NCI-H2227 (cell line): ENCODE data around the gene ATP8A1.
"Not testable (repeated sequence)": the region's sequence is repeated elsewhere in the genome, so short reads cannot be mapped to it uniquely, and the experiment has no call there.

Source experiments
- DNase-seq: peaks from one replicate; lab custom pipeline; 2025; ENCODE audit not compliant: unreplicated experiment; lab: John Stamatoyannopoulos, UW

Gene ATP8A1

DNA sequence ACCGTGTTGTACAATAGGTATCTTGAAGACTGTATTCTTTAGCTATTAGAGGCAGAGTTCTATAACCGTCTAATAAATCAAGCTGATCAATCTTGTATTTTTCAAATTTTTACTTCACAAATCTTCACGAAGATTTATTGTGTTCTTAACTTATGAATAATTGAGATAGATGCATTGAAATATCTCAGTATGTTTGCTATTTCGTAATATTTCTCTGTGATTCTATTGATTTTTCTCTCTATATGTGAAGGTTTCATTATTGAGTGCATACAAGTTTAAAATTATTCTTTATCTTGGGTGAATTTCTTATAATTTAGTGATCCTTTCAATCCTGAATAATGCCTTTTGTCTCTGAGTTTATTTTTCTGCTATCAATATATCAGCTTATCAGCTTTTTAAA lies 279.4 kb downstream of the ATP8A1 start:
- DNase-seq: no peak

DNA sequence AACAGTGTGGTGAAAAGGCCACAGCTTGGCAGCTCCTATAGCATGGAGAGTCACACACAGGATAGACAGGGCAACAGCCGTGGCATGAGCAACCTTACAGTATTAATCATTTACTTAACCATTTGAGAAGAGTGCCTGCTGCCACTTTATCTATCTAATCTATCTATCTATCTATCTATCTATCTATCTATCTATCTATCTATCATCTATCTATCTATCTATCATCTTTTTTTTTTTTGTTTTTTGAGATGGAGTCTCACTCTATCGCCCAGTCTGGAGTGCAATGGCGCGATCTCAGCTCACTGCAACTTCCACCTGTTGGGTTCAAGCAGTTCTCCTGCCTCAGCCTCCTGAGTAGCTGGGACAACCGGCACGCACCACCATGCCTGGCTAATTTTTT lies 284.6 kb downstream of the ATP8A1 start:
- not testable (repeated sequence) for DNase-seq

DNA sequence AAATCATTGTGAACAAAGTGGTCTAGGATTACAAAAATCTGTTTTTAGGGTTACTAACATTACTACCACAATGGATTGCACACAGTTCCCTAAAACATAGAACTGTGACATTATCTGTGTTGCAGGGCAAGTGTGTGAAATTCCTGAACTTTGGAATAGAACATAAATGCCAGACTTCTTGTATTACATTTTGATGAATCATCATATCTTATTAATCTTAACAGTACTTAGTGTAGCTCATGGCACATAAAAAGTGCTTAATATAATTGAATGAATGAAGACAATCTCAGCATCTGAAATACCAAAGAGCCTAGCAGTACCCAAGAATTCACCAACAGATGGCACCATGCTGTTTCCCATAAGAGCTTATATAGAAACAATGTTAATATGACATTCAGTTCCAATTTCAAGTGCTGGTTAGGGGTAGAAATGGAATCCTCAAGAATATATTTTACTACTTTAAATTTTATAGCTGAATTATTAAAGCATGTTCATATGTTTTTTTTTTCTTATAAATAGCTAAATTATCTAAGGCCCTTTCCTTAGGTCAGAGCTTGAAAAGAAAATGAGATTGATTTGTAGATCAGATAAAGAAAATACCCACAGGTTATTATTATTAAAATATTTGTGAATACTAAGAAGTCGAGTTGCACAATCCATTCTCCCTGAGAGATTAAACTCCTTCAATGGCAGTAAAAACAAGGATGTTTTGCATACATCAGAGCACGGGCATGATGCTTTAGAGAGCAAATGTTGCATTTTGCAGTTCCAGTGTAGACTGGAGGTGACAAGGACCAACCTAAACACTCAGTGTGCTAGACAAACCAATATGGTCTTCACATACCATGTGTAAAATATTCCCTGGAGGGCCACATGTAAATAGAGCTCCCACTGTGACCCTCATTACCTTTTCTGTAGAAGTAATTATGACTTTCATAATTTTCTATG lies 285.3 kb downstream of the ATP8A1 start:
- DNase-seq: peak; percentile 2

DNA sequence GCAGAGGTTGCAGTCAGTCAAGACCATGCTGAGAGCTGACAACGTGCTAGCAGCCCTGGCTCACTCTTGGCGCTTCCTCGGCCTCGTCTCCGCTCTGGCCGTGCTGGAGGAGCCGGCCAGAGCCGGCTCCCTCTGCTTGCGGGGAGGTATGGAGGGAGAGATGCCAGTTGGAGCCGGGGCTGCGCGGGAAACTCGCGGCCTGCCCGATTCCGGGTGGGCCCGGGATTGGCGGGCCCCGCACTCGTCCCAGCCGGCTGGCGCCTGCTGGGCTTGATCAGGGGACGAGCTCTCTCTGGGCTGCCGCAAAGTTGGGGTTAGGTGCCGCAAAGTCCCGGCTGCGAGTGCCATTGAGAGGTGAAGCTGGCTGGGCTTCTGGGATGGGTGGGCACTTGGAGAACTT lies 287.4 kb downstream of the ATP8A1 start:
- no peak for DNase-seq

DNA sequence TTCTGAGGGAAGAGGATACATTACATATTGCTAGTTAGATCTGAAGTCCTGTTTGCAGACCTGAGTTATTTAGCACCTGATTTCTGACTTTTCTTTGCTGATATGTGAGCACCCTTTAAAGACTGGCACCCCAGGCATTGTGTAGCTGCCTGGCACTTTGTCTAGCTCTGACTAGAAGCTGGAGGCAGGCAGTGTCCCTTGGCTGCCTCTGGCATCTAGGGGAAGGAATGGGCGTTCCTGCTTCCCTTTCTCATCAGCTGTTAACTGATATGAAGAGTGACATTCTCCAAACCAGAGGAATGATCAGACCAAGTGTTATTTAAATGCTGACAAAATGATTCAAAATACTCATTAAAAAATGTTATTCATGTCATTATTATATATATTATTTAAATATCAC lies 289.9 kb downstream of the ATP8A1 start:
- no peak for DNase-seq

DNA sequence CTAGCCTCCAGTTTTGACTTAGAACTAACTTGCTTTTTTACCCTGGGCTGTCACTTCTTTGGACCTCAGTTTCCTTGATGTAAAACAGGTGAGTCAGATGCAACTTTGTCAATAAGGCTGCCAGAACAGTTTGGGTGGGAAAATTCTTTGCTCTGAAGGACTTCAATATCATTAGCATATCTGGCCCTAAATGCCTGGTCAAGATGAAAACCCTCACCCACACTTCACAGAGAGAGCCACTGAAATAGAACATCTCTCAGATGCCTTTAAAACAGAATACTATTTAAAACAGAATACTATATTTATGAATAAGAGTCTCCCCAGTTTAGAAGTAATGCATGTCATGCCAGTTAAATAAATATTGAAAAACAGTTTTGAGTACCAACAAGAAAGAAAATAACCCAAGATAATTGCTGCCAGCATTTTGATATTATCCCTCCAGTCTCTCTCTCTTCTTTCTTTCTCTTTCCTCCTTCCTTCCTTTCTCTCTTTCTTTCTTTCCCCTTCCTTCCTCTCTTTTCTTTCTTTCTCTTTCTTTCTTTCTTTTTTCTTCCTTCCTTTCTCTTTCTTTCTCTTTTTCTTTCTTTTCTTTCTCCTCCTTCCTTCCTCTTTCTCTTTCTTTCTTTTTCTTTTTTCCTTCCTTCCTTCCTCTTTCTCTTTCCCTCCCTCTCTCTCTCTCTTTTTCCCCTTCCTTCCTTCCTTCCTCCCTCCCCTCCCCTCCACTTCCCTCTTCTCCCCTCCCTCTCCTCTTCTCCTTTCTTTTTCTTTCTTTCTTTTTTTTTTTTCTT lies 292.4 kb downstream of the ATP8A1 start:
- no peak for DNase-seq

- no peak for DNase-seq
Observed at GRCh38 chr4:42363614-42364013, 293.3 kb downstream of the ATP8A1 start.

- no peak for DNase-seq
Observed at GRCh38 chr4:42362591-42362990, 294.3 kb downstream of the ATP8A1 start.

- no peak for DNase-seq
Observed at GRCh38 chr4:42361456-42361855, 295.4 kb downstream of the ATP8A1 start.

DNA sequence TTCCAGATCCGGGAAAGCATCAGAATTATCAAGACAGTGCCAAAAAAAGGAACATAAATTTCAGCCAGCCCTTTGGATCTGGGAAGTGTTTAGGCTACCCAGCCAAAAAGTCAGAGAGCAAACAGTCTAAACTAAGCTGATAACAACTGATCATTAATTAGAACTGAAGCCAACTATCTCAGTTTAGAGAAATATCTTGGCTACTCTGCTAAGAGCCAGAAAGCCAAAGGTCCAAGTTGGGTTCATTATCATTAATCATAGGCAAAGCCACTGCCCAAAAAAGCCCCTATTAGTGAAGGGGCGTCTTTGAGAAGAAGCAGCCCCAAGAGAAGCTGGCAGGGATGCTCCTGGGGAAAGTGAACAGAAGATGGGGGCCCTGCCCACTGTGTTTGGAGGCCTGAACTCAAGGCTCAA lies 296.6 kb downstream of the ATP8A1 start:
- no peak for DNase-seq

DNA sequence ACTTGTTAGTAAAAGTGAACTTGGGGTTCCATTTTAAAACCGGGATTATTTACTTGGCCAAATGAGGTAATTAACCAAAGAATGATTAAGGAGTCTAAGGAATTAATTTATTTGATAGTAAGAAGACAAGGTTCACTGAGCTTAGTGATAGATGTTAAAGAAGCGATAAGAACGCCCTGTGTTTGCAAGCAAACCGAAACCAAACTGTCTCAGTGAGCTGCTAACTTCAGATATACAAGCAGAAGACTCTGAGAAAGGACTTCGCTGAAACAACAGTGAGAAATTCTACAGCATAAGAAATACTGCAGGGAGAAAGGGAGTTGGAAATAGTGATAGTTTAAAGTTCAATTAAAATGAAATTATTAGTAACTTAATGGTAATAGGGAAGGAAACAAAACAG lies 297.2 kb downstream of the ATP8A1 start:
- DNase-seq: no peak
